ENCODE data around the gene BAG5.

DNA sequence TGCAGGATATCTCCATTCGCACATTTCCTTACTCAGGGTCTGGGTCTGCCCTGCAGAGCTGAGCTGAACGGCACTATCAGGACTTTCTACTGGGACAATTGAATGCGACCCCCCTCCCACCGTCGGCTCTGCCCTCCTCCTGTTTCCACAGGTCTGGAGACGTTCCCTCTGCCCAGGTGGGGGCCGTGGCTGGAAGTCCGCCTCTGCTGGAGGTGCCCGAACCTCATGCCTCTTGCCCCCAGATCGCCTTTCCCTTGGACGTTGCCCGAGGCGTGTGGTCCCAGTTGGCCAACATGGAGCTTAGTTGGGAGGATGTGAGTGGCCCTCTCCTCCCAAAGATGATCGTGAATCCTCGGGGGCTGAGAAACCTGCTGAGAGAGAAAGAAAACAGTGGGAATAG, 45.4 kb upstream of the BAG5 start:
- TF ChIP-seq GATA2 (IDR thresholded peaks at IDR 0.05; ENCODE audit: low read depth, low read length) (no peak), GATA3 (IDR thresholded peaks at IDR 0.05; ENCODE audit: low read depth, low read length) (no peak)

Measured in SH-SY5Y (cell line).